ENCODE measurements around the gene AFDN.

The AFDN gene

DNA sequence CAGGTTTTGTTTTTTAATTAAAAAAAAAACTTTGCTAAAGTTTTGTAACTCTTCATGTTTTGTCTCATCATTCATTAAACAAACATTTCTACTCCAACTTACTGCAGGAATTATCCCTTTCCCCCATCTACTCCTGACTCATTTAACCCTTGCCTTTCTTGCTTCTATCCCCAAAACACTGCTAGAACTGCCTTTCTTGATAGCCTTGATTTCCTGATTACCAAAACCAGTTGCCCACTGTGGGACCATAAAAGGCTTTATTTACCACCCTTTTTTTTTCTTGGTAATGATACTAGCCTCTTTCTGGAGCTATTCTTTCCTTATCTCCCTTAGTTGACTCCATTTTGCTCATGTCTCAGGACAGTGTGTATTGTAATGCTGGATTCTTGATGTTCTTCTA is 15.3 kb downstream of the AFDN start:
- TF ChIP-seq, protein P1, sequence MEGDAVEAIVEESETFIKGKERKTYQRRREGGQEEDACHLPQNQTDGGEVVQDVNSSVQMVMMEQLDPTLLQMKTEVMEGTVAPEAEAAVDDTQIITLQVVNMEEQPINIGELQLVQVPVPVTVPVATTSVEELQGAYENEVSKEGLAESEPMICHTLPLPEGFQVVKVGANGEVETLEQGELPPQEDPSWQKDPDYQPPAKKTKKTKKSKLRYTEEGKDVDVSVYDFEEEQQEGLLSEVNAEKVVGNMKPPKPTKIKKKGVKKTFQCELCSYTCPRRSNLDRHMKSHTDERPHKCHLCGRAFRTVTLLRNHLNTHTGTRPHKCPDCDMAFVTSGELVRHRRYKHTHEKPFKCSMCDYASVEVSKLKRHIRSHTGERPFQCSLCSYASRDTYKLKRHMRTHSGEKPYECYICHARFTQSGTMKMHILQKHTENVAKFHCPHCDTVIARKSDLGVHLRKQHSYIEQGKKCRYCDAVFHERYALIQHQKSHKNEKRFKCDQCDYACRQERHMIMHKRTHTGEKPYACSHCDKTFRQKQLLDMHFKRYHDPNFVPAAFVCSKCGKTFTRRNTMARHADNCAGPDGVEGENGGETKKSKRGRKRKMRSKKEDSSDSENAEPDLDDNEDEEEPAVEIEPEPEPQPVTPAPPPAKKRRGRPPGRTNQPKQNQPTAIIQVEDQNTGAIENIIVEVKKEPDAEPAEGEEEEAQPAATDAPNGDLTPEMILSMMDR (conservative IDR thresholded peaks at IDR 0.05; ENCODE audit: low read length) = no peak
- no peak for DNase-seq (ENCODE audit: low read depth)
- no peak overlapping the region for H3K4me3 ChIP-seq (ENCODE audit: low read length)

DNA sequence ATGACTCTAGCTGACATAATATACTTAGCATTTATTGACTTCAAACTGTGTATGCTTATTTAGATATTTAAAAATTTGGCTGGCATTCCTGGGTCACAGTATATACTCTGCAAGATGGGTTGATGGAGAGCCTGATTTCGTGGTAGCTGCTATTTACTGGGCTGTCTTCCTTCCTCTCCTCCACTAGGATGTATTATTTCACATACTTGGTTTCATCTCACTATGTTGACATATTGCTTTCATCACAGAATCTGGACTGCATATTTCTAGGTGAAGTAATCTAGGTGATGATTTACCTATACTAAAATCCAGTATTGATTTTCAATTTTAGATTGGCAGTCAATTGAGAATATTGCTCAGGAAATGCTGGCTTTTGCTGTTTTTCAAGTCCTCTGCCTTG is 15.7 kb downstream of the AFDN start:
- no peak overlapping the region for H3K4me3 ChIP-seq (ENCODE audit: low read length)
- TF ChIP-seq, protein P1 (conservative IDR thresholded peaks at IDR 0.05; ENCODE audit: low read length) = no peak
- no peak for DNase-seq (ENCODE audit: low read depth)

DNA sequence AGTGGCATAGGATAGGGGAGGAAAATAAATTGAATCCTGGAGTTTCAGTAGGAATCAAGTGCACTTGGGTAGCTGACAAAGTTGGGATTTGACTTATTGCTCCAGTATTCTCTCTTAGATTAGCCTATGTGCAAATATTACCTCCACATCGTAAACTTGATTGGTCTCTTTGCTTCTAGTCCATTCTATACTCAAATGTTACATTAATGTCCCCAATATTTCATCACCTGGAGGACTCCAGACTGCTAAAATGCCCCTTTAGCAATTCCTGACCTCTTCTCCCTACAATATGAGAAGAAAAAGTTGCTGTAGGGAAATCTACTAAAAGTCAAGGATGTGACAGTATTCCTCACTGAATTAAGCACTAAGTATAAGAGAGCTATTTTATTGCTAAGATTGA is 16.3 kb downstream of the AFDN start:
- H3K4me3 ChIP-seq (ENCODE audit: low read length) = no peak overlapping the region
- no peak for DNase-seq (ENCODE audit: low read depth)
- TF ChIP-seq, protein P1 (conservative IDR thresholded peaks at IDR 0.05; ENCODE audit: low read length) = no peak

DNA sequence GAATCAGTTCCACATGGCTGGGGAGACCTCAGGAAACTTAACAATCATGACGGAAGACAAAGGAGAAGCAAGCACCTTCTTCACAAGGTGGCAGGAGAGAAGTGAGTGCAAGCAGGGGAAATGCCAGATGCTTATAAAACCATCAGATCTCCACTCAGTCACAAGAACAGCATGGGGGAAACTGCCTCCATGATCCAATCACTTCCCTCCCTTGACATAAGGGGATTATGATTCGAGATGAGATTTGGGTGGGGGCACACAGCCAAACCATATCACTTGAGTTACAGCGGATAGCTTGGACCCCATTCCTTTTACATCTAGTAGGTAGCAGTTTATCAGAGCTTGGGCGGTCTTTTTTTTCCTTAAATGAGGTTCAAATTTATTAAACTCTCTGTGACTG is 19.1 kb downstream of the AFDN start:
- H3K4me3 ChIP-seq (ENCODE audit: low read length) = no peak overlapping the region
- TF ChIP-seq, protein P1 (conservative IDR thresholded peaks at IDR 0.05; ENCODE audit: low read length) = no peak
- DNase-seq (ENCODE audit: low read depth) = no peak

DNA sequence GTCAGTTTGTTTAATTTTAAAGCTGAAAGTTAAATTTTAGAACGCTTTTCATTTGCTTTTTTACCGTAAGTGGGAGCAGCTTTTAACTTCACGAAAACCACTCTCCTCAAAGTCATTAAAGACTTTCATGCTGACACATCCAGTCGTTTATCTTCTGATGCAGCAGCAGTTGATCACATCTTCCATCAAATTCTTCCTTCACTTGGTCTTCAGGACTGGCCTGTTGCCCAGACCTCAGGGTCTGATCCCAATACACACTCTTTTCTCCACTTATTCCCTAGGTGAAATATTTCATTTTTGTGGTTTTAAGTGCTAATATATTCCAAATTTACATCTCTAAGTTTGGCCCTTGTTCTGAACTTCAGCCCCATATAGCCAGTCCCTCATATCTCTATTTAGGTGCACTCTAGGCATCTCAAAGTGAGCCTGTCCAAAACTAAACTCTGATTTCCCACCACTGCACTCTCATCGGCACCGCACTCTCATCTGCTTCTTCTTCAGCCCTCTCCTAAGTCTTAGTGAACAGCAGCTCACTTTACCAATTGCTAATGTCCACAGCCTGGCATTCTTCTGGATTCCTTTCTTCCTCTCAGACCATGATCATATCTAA is 20.4 kb downstream of the AFDN start:
- TF ChIP-seq, protein P1 (conservative IDR thresholded peaks at IDR 0.05; ENCODE audit: low read length) = no peak

DNA sequence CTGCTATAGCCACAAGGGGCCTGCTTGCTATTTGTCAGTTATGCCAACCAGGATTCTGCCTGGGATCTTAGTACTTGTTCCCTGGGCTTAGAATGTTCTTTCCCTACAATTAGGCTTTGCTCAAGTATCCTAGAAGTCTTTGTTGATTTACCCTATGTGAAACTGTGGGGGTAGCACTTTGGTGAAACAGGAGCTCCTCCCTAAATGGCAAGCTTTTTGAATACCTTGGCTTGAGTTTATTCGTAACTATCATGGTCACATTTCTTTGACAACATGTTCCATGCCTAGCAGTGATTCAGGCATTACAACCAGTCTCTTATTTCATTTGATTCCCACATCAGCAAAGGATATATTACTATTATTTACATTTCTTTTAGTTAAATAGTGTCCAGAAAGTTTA is 21.2 kb downstream of the AFDN start:
- DNase-seq (ENCODE audit: low read depth) = no peak
- H3K4me3 ChIP-seq (ENCODE audit: low read length) = no peak overlapping the region
- TF ChIP-seq, protein P1 (conservative IDR thresholded peaks at IDR 0.05; ENCODE audit: low read length) = no peak

More for the DNA sequence above, 20.4 kb downstream of the AFDN start:
- no peak overlapping the region for H3K4me3 ChIP-seq (ENCODE audit: low read length)
- DNase-seq (ENCODE audit: low read depth) = no peak

DNA sequence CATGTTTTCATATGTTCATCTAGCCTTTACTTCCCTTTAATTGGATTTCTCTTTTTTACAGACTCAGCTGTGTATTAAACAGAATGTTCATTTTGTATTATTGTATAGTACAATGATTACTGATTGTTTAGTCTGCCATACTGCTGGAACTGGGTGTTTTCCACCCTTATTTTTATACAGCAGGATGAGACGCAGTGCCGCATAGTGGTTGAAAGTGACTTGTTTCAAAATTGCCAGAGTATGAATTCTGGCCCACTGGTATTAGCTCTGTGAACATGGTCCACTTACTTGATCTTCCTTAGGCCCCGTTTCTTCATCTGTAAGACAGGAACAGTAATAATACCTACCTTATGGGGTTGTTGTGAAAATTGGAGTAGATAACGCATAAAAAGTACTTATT is 22.1 kb downstream of the AFDN start:
- no peak overlapping the region for H3K4me3 ChIP-seq (ENCODE audit: low read length)
- TF ChIP-seq, protein P1 (conservative IDR thresholded peaks at IDR 0.05; ENCODE audit: low read length) = no peak
- DNase-seq (ENCODE audit: low read depth) = no peak

Measured in AG10803 (cell line).